Measurements from ENCODE around the gene GRK4.

DNA sequence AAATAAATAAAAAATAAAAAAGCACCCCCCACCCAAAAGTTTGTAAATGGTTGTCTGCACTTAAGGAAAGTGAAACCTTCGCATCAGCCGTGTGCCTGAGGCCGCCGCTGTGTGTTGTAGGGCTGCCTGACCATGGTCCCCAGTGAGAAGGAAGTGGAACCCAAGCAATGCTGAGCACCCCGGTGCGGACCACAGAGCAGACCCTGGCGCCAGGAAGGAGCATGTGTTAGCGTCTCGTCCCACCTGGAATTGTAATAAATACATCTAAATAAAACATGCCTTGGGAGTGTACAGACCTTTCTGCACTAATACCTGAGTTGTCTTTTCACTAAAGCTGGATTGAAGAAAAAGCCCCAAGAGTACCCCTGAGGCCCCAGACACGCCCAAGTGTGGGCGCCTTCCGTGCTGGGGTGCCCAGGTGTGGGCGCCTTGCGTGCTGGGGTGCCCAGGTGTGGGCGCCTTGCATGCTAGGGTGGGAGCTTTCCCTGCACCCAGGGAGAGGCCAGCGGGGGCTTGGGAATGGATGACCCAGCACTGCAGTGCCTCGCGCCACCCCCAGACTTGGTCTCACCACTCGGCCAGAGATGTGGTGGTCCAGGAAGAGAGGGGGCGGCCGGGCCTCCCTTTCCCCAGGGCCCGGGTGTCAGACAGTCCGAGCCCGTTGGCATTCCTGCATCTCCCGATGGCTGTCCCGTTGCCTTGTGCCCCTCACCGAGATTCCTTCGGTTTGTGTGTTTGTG, 77.3 kb downstream of the GRK4 start:
- TF ChIP-seq POLR2AphosphoS5 (IDR thresholded peaks at IDR 0.05; ENCODE audit: low read length) (no peak), POLR2A (IDR thresholded peaks at IDR 0.05; ENCODE audit: low read depth, low read length) (peak; percentile 64; the same call in 1 of the 2 replicates), IKZF2 (IDR thresholded peaks at IDR 0.05) (peak in 1 of 2 experiments; percentile 23; a peak in 1 of 4 replicates), BHLHE40 (IDR thresholded peaks at IDR 0.05; ENCODE audit: borderline replicate concordance in 1 of 2, low read depth in 2 of 2, low read length in 1 of 2) (peak in 1 of 2 experiments; percentile 32; a peak in 1 of 4 replicates), MYC (IDR thresholded peaks at IDR 0.05; ENCODE audit: insufficient read depth, insufficient read length, insufficient replicate concordance, low read length, severe bottlenecking) (no peak), SP1 (IDR thresholded peaks at IDR 0.05; ENCODE audit: low read depth, low read length) (no peak)
- TF ChIP-seq, protein P1, sequence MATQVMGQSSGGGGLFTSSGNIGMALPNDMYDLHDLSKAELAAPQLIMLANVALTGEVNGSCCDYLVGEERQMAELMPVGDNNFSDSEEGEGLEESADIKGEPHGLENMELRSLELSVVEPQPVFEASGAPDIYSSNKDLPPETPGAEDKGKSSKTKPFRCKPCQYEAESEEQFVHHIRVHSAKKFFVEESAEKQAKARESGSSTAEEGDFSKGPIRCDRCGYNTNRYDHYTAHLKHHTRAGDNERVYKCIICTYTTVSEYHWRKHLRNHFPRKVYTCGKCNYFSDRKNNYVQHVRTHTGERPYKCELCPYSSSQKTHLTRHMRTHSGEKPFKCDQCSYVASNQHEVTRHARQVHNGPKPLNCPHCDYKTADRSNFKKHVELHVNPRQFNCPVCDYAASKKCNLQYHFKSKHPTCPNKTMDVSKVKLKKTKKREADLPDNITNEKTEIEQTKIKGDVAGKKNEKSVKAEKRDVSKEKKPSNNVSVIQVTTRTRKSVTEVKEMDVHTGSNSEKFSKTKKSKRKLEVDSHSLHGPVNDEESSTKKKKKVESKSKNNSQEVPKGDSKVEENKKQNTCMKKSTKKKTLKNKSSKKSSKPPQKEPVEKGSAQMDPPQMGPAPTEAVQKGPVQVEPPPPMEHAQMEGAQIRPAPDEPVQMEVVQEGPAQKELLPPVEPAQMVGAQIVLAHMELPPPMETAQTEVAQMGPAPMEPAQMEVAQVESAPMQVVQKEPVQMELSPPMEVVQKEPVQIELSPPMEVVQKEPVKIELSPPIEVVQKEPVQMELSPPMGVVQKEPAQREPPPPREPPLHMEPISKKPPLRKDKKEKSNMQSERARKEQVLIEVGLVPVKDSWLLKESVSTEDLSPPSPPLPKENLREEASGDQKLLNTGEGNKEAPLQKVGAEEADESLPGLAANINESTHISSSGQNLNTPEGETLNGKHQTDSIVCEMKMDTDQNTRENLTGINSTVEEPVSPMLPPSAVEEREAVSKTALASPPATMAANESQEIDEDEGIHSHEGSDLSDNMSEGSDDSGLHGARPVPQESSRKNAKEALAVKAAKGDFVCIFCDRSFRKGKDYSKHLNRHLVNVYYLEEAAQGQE (IDR thresholded peaks at IDR 0.05; ENCODE audit: low read depth, low read length), result no peak
- TF ChIP-seq, protein P2, sequence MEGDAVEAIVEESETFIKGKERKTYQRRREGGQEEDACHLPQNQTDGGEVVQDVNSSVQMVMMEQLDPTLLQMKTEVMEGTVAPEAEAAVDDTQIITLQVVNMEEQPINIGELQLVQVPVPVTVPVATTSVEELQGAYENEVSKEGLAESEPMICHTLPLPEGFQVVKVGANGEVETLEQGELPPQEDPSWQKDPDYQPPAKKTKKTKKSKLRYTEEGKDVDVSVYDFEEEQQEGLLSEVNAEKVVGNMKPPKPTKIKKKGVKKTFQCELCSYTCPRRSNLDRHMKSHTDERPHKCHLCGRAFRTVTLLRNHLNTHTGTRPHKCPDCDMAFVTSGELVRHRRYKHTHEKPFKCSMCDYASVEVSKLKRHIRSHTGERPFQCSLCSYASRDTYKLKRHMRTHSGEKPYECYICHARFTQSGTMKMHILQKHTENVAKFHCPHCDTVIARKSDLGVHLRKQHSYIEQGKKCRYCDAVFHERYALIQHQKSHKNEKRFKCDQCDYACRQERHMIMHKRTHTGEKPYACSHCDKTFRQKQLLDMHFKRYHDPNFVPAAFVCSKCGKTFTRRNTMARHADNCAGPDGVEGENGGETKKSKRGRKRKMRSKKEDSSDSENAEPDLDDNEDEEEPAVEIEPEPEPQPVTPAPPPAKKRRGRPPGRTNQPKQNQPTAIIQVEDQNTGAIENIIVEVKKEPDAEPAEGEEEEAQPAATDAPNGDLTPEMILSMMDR (IDR thresholded peaks at IDR 0.05 in 2 of 3, conservative IDR thresholded peaks at IDR 0.05 in 1 of 3; ENCODE audit: control insufficient read depth in 2 of 3, extremely low read depth in 1 of 3, insufficient read depth in 1 of 3, low read depth in 3 of 3, low read length in 3 of 3), result no peak
